H9 (cell line): ENCODE measurements around the gene ACKR3. TPM values are rescaled to one million over a fixed set of nuclear protein-coding genes. Genes with fewer than 3 reads are reported as not detected.

Experiments
- DNase-seq: peaks from one replicate; pipeline ENCODE4 v3.0.0-alpha.2; 2017
- H2AFZ ChIP-seq: one replicate; pipeline ENCODE4 v1.6.1; 2013; ENCODE audit warnings: mild to moderate bottlenecking, low read length, control low read depth, moderate library complexity
- H2AK5ac ChIP-seq: 2 replicates; pipeline ENCODE4 v1.6.1; 2013; ENCODE audit warnings: low read length, control low read depth, mixed read lengths; ENCODE audit not compliant: insufficient read length
- H2BK120ac ChIP-seq: one replicate; pipeline ENCODE4 v1.6.1; 2013; ENCODE audit warnings: low read depth, mild to moderate bottlenecking, low read length, control low read depth, inconsistent platforms; ENCODE audit not compliant: poor library complexity, severe bottlenecking
- H2BK12ac ChIP-seq: 2 replicates; pipeline ENCODE4 v1.6.1; 2013; ENCODE audit warnings: low read length, control low read depth, mixed read lengths, low read depth; ENCODE audit not compliant: insufficient read length
- H2BK15ac ChIP-seq: 2 replicates; pipeline ENCODE4 v1.6.1; 2013; ENCODE audit warnings: low read depth, low read length, control low read depth
- H2BK20ac ChIP-seq: one replicate; pipeline ENCODE4 v1.6.1; 2013; ENCODE audit warnings: low read depth, mild to moderate bottlenecking, low read length, control low read depth, inconsistent platforms; ENCODE audit not compliant: poor library complexity, severe bottlenecking
- H2BK5ac ChIP-seq: 2 replicates; pipeline ENCODE4 v1.6.1; 2013; ENCODE audit warnings: low read length, control low read depth, mixed read lengths; ENCODE audit not compliant: insufficient read length
- H3K14ac ChIP-seq: 2 replicates; pipeline ENCODE4 v1.6.1; 2013; ENCODE audit warnings: low read length, control low read depth; ENCODE audit not compliant: insufficient read depth
- H3K18ac ChIP-seq: 2 replicates; pipeline ENCODE4 v1.6.1; 2013; ENCODE audit warnings: low read depth, mild to moderate bottlenecking, mixed read lengths, low read length, control low read depth; ENCODE audit not compliant: insufficient read length
- H3K23ac ChIP-seq: 2 replicates; pipeline ENCODE4 v1.6.1; 2013; ENCODE audit warnings: low read length, control low read depth, mixed read lengths, low read depth; ENCODE audit not compliant: insufficient read length
- H3K23me2 ChIP-seq: 2 replicates; pipeline ENCODE4 v1.6.1; 2013; ENCODE audit warnings: low read depth, mild to moderate bottlenecking, mixed read lengths, low read length, control low read depth; ENCODE audit not compliant: insufficient read length, poor library complexity, severe bottlenecking
- H3K27ac ChIP-seq: 2 replicates; pipeline ENCODE4 v1.5.1; 2013; ENCODE audit warnings: low read length, control low read depth, mixed read lengths, low read depth; ENCODE audit not compliant: insufficient read length
- H3K27me3 ChIP-seq: 2 replicates; pipeline ENCODE4 v1.6.1; 2013; ENCODE audit warnings: low read length, control low read depth, inconsistent platforms; ENCODE audit not compliant: insufficient read depth
- H3K4ac ChIP-seq: 2 replicates; pipeline ENCODE4 v1.6.1; 2013; ENCODE audit warnings: low read depth, mild to moderate bottlenecking, control low read depth, inconsistent platforms, low read length, moderate library complexity
- H3K4me1 ChIP-seq: 2 replicates; pipeline ENCODE4 v1.6.1; 2013; ENCODE audit warnings: low read length, control low read depth, inconsistent platforms; ENCODE audit not compliant: insufficient read depth
- H3K4me2 ChIP-seq: 2 replicates; pipeline ENCODE4 v1.6.1; 2013; ENCODE audit warnings: low read length, control low read depth, mixed read lengths; ENCODE audit not compliant: insufficient read length, insufficient read depth
- H3K56ac ChIP-seq: 2 replicates; pipeline ENCODE4 v1.6.1; 2013; ENCODE audit warnings: low read depth, mild to moderate bottlenecking, mixed read lengths, low read length, control low read depth; ENCODE audit not compliant: insufficient read length
- H3K79me1 ChIP-seq: 2 replicates; pipeline ENCODE4 v1.6.1; 2013; ENCODE audit warnings: low read depth, mild to moderate bottlenecking, moderate library complexity, low read length, control low read depth, inconsistent platforms; ENCODE audit not compliant: insufficient read depth, poor library complexity, severe bottlenecking
- H3K79me2 ChIP-seq: 2 replicates; pipeline ENCODE4 v1.6.1; 2013; ENCODE audit warnings: low read length, control low read depth, inconsistent platforms; ENCODE audit not compliant: insufficient read depth
- H3K9ac ChIP-seq: 2 replicates; pipeline ENCODE4 v1.6.1; 2013; ENCODE audit warnings: low read length, control low read depth, mixed read lengths; ENCODE audit not compliant: insufficient read length; ENCODE audit errors: extremely low read depth
- H3K9me3 ChIP-seq: one replicate; pipeline ENCODE4 v1.6.1; 2013; ENCODE audit warnings: low read depth, low read length, inconsistent platforms; ENCODE audit not compliant: control insufficient read depth
- H3T11ph ChIP-seq: one replicate; pipeline ENCODE4 v1.6.1; 2013; ENCODE audit warnings: mild to moderate bottlenecking, low read length, control low read depth, inconsistent platforms
- H4K20me1 ChIP-seq: one replicate; pipeline ENCODE4 v1.6.1; 2013; ENCODE audit not compliant: control insufficient read depth, insufficient read length, insufficient read depth
- H4K5ac ChIP-seq: 2 replicates; pipeline ENCODE4 v1.6.1; 2013; ENCODE audit warnings: low read depth, mild to moderate bottlenecking, mixed read lengths, low read length, control low read depth; ENCODE audit not compliant: insufficient read length
- H4K8ac ChIP-seq: replicated peaks from 2 replicates; pipeline ENCODE4 v1.6.1; 2013; ENCODE audit warnings: low read length, control low read depth, mixed read lengths, low read depth; ENCODE audit not compliant: insufficient read length
- H4K91ac ChIP-seq: 2 replicates; pipeline ENCODE4 v1.6.1; 2013; ENCODE audit warnings: low read depth, mild to moderate bottlenecking, moderate library complexity, mixed read lengths, low read length, control low read depth; ENCODE audit not compliant: insufficient read length
- H3K27ac Mint-ChIP-seq, 3 experiments: 2 replicates in 2 of 3; 3 replicates in 1 of 3; pipeline ENCODE4 v1.8.0; 2020 to 2021; ENCODE audit warnings: mixed read lengths in 3 of 3, mild to moderate bottlenecking in 1 of 3, moderate library complexity in 1 of 3
- H3K27me3 Mint-ChIP-seq: 2 replicates; pipeline ENCODE4 v1.8.0; 2021; ENCODE audit warnings: low read depth, mild to moderate bottlenecking, moderate library complexity, mixed read lengths
- H3K36me3 Mint-ChIP-seq, 3 experiments: 2 replicates in 2 of 3; 3 replicates in 1 of 3; pipeline ENCODE4 v1.8.0; 2020 to 2021; ENCODE audit warnings: low read depth in 3 of 3, mixed read lengths in 3 of 3; ENCODE audit not compliant: insufficient read depth in 1 of 3
- H3K4me1 Mint-ChIP-seq, 2 experiments: 2 replicates each; pipeline ENCODE4 v1.8.0; 2020; ENCODE audit warnings: mixed read lengths in 2 of 2
- H3K4me3 Mint-ChIP-seq, 2 experiments: 2 replicates in 1 of 2; 3 replicates in 1 of 2; pipeline ENCODE4 v1.8.0; 2020 to 2021; ENCODE audit warnings: mild to moderate bottlenecking in 2 of 2, mixed read lengths in 2 of 2, moderate library complexity in 1 of 2
- H3K9me3 Mint-ChIP-seq, 2 experiments: 2 replicates in 1 of 2; 3 replicates in 1 of 2; pipeline ENCODE4 v1.8.0; 2020; ENCODE audit warnings: mild to moderate bottlenecking in 2 of 2, mixed read lengths in 2 of 2, moderate library complexity in 1 of 2
- CTCF ChIP-seq: fragments of 200-600 bp; sonication (generic); conservative IDR thresholded peaks from 3 replicates; pipeline ENCODE4 v1.8.0; 2021; ENCODE audit warnings: antibody characterized with exemption, mild to moderate bottlenecking
- WGBS: extraction: QIAGEN DNeasy Blood & Tissue Kit; methylation state at CpG from one replicate; pipeline ENCODE4 v1.1.7; 2013; ENCODE audit warnings: missing lambda C conversion rate, low lambda C conversion rate, mixed read lengths; ENCODE audit not compliant: insufficient read length; ENCODE audit errors: extremely low coverage; 5-methylcytosine and 5-hydroxymethylcytosine counted together
- total RNA-seq: library from RNA; stranded (reverse); gene quantifications from 2 replicates; pipeline ENCODE4 v1.2.1, GENCODE V29; 2021

Gene ACKR3
- total RNA-seq, 1 experiment from 2014 or later = 0.44 TPM

GRCh38 chr2:236580746-236581355 lies 11.2 kb downstream of the ACKR3 start:
- no peak overlapping the region for H2BK20ac ChIP-seq
- no peak overlapping the region for H2BK120ac ChIP-seq
- H2BK15ac ChIP-seq = no peak overlapping the region
- no peak overlapping the region for H3K56ac ChIP-seq
- no peak for TF ChIP-seq CTCF
- 0 out of 2 replicates have a peak, but pooled peaks cover 2% of the 10 kb centered on the region for H3K4me1 ChIP-seq
- H3K27me3 Mint-ChIP-seq = peaks cover 3% of the 10 kb centered on the region; the same call in 1 of the 2 replicates
- 0 out of 7 replicates have a peak overlapping the region, but pooled peaks of 1 of the 3 experiments have one; percentile 28 for H3K27ac Mint-ChIP-seq
- H4K5ac ChIP-seq = no peak overlapping the region
- peaks cover 41 to 43% of the 10 kb centered on the region in 2 experiments for H3K4me1 Mint-ChIP-seq
- no peak overlapping the region for H3K23ac ChIP-seq
- H2AFZ ChIP-seq = no peak overlapping the region
- H2AK5ac ChIP-seq = no peak overlapping the region
- H3K36me3 Mint-ChIP-seq = peaks cover 2 to 12% (median 10%) of the 10 kb centered on the region in 3 experiments; a peak in 5 of 7 replicates
- no peaks in the 10 kb centered on the region for H4K20me1 ChIP-seq
- no peak overlapping the region for H3T11ph ChIP-seq
- H3K4ac ChIP-seq = no peak overlapping the region
- H4K8ac ChIP-seq = no peak overlapping the region
- H2BK12ac ChIP-seq = no peak overlapping the region
- H3K27me3 ChIP-seq = no peaks in the 10 kb centered on the region
- no peaks in the 10 kb centered on the region for H3K23me2 ChIP-seq
- no peaks in the 10 kb centered on the region for H3K9me3 ChIP-seq
- no CpG with 5 or more reads among the region's 29 CpGs for WGBS
- H3K79me2 ChIP-seq = no peaks in the 10 kb centered on the region
- H3K9me3 Mint-ChIP-seq = no peaks in the 10 kb centered on the region; a peak in 1 of 5 replicates
- no peak overlapping the region for H3K27ac ChIP-seq
- no peak overlapping the region for H3K4me2 ChIP-seq
- no peak overlapping the region for H2BK5ac ChIP-seq
- H3K9ac ChIP-seq = no peak overlapping the region
- no peak for DNase-seq
- H3K14ac ChIP-seq = no peak overlapping the region
- H3K18ac ChIP-seq = no peak overlapping the region
- H3K4me3 Mint-ChIP-seq = no peak overlapping the region
- H3K79me1 ChIP-seq = no peaks in the 10 kb centered on the region
- no peak overlapping the region for H4K91ac ChIP-seq
